Stimulated activated naive CD8-positive, alpha-beta T cell treated with anti-CD3 and anti-CD28 coated beads, Interleukin-15, Interleukin-2, amounts not matched to agents 100 ng/mL and 50 ng/mL, for 24 hours (primary cell): ENCODE results near the gene SLC6A6.

Source experiments
- H3K27ac Mint-ChIP-seq: one replicate; pipeline ENCODE4 v1.8.0; 2021; ENCODE audit warnings: mild to moderate bottlenecking, mixed read lengths
- H3K27me3 Mint-ChIP-seq: one replicate; pipeline ENCODE4 v1.8.0; 2021; ENCODE audit warnings: mixed read lengths
- H3K36me3 Mint-ChIP-seq: one replicate; pipeline ENCODE4 v1.8.0; 2021; ENCODE audit warnings: low read depth, mixed read lengths
- H3K4me1 Mint-ChIP-seq: one replicate; pipeline ENCODE4 v1.8.0; 2021; ENCODE audit warnings: low read depth, mixed read lengths
- H3K4me3 Mint-ChIP-seq: one replicate; pipeline ENCODE4 v1.8.0; 2021; ENCODE audit warnings: mild to moderate bottlenecking, mixed read lengths
- H3K9me3 Mint-ChIP-seq: one replicate; pipeline ENCODE4 v1.8.0; 2021; ENCODE audit warnings: mixed read lengths

SLC6A6 gene

DNA sequence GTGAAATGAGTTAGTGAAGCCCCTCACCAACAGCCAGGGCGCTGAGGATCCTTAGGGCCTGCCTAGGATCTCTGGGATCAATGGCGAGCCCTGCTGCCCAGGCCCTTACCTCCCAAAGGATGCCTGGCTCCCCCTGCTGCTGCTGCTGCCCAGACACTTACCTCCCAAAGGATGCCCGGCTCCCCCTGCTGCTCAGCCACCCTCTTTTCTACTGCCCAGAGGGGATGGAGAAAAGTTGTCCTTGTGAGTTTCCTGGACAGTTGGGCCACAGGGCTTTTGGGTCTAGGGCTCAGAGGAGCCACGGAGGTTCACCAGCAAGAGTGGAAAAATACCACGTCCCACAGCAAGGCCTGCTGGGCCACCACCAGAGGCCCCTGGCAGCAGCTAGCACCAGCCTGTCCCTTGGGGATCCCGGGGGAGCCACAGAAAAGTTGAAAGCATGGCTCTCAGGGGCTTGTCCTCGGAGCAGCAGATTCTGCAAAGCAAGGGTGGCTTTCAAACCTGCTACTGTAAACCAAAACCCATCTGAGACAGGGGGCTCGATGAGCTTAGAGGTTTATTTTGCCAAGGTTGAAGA, 59.4 kb downstream of the SLC6A6 start:
- Mint-ChIP-seq H3K27ac (peak overlapping the region; percentile 83), H3K27me3 (no peaks in the 10 kb centered on the region), H3K9me3 (no peaks in the 10 kb centered on the region), H3K4me3 (no peak overlapping the region), H3K4me1 (peaks cover 39% of the 10 kb centered on the region), H3K36me3 (peaks cover 60% of the 10 kb centered on the region)

DNA sequence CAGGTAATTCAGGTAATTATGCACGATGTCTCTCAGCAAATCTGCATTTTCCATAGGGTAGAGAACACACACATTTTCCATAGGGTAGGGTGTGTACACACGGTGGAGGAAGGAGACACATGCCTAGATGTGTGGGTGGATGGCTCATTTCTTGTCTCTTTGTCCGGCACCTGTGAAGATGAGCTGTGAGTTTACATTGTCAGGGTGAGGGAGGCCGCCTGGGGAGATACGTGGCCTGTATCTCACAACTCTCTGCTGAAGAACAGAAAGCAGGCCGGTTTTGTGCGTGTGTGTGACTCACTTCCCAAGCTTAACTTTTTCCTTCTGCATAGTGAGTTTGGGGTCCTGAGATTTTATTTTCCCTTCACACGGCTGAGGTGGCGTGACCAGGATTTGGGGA, 60.3 kb downstream of the SLC6A6 start:
- Mint-ChIP-seq H3K4me3 (no peak overlapping the region), H3K36me3 (peaks cover 60% of the 10 kb centered on the region), H3K9me3 (no peaks in the 10 kb centered on the region), H3K27ac (peak overlapping the region; percentile 83), H3K27me3 (no peaks in the 10 kb centered on the region), H3K4me1 (peaks cover 39% of the 10 kb centered on the region)

DNA sequence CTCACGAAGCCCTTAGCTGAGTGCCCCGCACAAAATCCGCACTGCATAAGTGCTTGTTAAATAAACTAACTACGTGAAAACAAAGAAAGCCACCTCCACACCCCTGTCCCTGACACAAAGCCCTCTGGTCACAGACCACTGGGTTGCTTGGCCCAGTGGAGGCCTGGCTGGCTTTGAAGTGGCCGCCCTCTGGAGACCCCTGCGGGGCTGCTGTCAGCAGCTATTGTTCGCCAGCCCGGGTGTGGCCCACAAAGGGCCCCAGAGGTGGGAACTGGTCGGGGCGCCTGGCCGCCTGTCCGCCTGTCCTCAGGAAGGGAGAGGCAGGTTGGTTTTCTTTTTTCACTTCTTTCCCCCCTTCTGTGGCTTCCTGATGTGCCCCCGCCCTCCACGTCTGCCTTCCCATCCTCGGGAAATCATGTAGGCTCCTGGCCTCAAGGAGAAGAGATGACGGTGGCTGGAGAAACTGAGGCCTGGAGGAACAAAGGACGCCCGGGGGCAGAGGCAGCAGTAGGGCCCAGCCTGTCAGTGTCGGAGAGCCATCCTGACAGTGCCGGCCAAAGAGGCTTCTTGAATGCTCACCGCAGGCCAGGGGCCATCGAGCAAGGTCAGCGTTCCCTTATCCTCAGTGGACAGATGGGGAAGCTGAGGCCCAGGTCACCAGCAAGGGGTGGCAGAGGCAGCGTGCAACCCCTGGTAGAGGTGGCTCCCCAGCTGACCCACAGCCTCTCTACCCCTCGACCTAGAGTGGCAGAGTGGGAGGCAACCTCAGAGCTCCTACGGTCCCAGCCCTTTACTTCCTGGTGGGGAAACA, 61.1 kb downstream of the SLC6A6 start:
- H3K4me1 Mint-ChIP-seq = peaks cover 31% of the 10 kb centered on the region
- H3K27ac Mint-ChIP-seq = peak overlapping the region; percentile 22
- no peak overlapping the region for H3K4me3 Mint-ChIP-seq
- peaks cover 57% of the 10 kb centered on the region for H3K36me3 Mint-ChIP-seq
- no peaks in the 10 kb centered on the region for H3K9me3 Mint-ChIP-seq
- no peaks in the 10 kb centered on the region for H3K27me3 Mint-ChIP-seq

DNA sequence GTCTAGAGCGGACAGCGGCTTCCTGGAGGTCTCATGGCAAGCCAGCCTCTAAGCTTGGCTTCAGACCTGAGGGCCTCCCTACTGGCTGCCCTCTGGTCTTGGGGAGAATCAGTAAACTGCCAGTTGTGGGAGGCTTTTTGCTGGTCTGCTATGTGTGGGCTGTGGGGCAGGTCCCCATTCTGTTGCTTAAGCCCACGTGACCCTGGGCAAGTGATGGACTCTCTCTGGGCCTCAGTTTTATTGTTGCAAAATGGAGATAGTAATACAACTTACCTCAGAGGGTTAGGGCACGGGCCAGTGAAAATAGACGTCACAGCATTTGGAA, 61.7 kb downstream of the SLC6A6 start:
- Mint-ChIP-seq H3K4me1 (peaks cover 25% of the 10 kb centered on the region), H3K9me3 (no peaks in the 10 kb centered on the region), H3K4me3 (no peak overlapping the region), H3K27me3 (no peaks in the 10 kb centered on the region), H3K36me3 (peaks cover 51% of the 10 kb centered on the region), H3K27ac (no peak overlapping the region)

DNA sequence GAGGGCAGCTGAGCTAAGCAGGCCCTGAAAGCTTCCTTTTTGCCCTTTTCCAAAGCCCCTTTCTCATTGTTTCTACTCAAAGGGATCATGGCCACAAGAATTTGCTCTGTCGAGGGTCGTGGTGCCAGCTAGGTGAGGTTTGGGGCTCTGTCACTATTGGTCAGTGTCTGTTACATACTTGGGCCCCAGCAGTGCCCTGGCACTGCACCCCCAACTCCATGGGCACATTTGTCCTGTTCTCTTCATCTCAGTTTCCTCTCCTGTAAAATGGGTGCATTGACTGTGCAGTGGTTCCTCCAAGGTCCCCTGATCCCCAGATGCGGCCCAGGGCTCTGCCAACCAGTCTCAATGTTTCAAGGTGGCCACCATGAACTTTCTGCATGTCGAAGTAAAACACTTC, 62.1 kb downstream of the SLC6A6 start:
- H3K4me3 Mint-ChIP-seq = no peak overlapping the region
- peaks cover 23% of the 10 kb centered on the region for H3K4me1 Mint-ChIP-seq
- peaks cover 49% of the 10 kb centered on the region for H3K36me3 Mint-ChIP-seq
- no peaks in the 10 kb centered on the region for H3K27me3 Mint-ChIP-seq
- H3K9me3 Mint-ChIP-seq = no peaks in the 10 kb centered on the region
- H3K27ac Mint-ChIP-seq = no peak overlapping the region

DNA sequence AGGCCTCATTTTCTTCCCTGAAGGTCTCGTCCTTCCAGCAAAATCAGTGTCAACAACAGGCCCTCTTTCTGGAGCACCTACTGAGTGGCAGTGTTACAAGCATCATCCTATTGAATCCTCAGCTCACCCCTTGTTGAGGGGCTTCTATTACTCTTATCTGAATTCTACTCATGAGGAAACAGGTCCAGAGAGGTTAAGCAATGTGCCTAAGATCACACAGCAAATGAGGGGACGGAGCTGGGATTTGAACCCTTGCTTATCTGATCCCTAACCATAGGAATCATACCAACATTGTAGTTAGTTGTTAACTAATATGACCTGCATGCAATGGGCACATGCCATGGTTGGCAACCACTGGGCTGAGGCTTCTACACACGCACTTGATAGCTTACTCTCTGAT, 63.0 kb downstream of the SLC6A6 start:
- H3K9me3 Mint-ChIP-seq = no peaks in the 10 kb centered on the region
- peaks cover 50% of the 10 kb centered on the region for H3K36me3 Mint-ChIP-seq
- H3K4me3 Mint-ChIP-seq = no peak overlapping the region
- H3K4me1 Mint-ChIP-seq = peaks cover 23% of the 10 kb centered on the region
- no peaks in the 10 kb centered on the region for H3K27me3 Mint-ChIP-seq
- H3K27ac Mint-ChIP-seq = no peak overlapping the region

DNA sequence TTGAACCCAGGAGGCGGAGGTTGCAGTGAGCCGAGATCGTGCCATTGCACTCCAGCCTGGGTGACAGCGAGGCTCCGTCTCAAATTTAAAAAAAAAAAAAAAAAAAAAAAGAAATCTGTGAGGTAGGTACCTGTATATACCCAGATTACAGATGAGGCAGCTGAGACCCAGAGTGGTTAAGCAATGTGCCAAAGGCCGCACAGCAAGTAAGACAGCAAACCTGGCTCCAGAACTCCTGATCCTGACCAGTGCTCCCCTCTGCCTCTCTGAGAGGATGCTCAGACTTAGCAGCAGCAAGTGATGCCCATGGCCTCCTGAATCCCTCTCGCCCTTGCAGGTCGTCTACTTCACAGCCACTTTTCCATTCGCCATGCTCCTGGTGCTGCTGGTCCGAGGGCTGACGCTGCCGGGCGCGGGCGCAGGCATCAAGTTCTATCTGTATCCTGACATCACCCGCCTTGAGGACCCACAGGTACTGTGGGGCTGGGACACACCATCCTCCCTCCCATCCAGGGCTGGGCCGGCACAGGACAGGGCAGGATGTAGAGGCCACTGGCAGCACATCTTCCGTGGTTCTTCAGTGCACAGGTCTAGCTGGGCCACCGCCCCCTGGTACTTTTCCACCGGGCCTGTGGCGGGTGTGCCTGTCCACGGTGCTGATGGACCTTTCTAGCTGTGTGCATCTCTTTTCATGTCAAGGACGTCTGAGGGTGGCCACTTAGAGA, 63.9 kb downstream of the SLC6A6 start:
- Mint-ChIP-seq H3K4me1 (peaks cover 17% of the 10 kb centered on the region), H3K27ac (no peak overlapping the region), H3K4me3 (no peak overlapping the region), H3K36me3 (peaks cover 50% of the 10 kb centered on the region), H3K9me3 (no peaks in the 10 kb centered on the region), H3K27me3 (no peaks in the 10 kb centered on the region)

DNA sequence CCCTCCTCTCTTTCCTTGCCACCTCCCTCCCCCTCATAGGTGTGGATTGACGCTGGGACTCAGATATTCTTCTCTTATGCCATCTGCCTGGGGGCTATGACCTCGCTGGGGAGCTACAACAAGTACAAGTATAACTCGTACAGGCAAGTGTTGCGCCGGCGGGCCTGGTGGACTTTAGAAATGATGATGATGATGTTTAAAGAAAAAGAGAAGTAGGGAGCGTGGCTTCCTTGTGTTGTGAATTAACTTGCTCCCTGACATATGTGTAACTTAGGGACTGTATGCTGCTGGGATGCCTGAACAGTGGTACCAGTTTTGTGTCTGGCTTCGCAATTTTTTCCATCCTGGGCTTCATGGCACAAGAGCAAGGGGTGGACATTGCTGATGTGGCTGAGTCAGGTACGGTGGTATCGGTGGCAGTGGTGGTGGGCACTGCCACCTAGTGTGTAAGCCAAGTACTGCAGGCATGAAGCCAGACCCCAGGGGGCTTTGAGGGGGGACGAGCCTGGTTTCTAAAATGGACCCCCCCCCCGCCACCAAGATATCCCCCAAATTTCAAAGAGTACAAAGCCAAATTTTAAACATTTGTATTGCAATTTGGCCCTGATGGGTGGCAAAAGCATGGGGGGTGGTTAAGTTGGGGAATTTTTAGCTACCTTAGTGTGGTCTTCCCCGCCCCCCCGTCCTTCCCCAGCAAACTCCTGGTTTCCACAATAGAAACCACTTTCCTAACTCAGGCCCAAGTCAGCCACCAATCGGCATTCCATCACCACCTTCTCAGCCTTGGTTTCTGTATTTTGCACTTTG, 65.6 kb downstream of the SLC6A6 start:
- peaks cover 8% of the 10 kb centered on the region for H3K4me1 Mint-ChIP-seq
- peaks cover 49% of the 10 kb centered on the region for H3K36me3 Mint-ChIP-seq
- H3K4me3 Mint-ChIP-seq = no peak overlapping the region
- no peaks in the 10 kb centered on the region for H3K27me3 Mint-ChIP-seq
- peak overlapping the region; percentile 51 for H3K27ac Mint-ChIP-seq
- H3K9me3 Mint-ChIP-seq = no peaks in the 10 kb centered on the region

DNA sequence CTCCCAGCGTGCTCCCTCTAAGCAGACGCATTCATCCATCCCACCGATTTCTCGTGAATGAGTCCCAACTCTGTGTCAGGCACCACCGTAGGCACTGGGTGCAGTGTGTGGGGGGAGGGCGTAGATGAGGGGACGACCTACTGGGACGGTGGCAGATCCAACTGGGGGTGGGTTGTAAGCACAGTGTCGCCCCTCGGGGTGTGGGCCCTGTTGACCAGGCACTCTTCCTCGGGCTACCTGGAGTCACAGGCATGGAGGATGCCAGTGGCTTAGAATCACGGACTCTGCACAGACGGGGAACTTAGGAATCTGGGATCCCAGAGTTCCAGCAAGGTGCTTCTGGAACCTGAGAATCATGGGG, 66.2 kb downstream of the SLC6A6 start:
- H3K9me3 Mint-ChIP-seq = no peaks in the 10 kb centered on the region
- peaks cover 6% of the 10 kb centered on the region for H3K4me1 Mint-ChIP-seq
- H3K27ac Mint-ChIP-seq = no peak overlapping the region
- no peaks in the 10 kb centered on the region for H3K27me3 Mint-ChIP-seq
- H3K36me3 Mint-ChIP-seq = peaks cover 51% of the 10 kb centered on the region
- H3K4me3 Mint-ChIP-seq = no peak overlapping the region

DNA sequence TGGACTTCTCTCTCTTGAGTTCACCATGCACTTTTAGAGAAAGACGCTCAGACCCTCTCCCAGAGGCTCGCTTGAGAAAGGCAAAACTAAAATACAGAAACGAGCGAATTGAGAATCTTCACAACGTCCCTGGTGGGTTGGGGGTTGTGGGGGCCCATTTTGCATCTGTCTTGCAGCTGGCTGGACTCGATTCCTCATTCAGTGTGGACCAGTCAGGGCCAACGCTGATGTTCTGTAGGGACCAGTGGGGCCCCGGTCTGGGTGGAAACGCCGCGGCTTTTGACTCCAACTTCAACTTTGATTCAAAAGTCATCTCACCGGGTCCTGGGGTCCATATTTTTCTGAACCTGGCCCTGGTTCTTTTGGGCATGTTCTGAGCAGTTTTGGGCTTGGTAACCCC, 68.1 kb downstream of the SLC6A6 start:
- Mint-ChIP-seq H3K27ac (no peak overlapping the region), H3K4me1 (peaks cover 6% of the 10 kb centered on the region), H3K9me3 (no peaks in the 10 kb centered on the region), H3K36me3 (peaks cover 60% of the 10 kb centered on the region), H3K27me3 (no peaks in the 10 kb centered on the region), H3K4me3 (no peak overlapping the region)

DNA sequence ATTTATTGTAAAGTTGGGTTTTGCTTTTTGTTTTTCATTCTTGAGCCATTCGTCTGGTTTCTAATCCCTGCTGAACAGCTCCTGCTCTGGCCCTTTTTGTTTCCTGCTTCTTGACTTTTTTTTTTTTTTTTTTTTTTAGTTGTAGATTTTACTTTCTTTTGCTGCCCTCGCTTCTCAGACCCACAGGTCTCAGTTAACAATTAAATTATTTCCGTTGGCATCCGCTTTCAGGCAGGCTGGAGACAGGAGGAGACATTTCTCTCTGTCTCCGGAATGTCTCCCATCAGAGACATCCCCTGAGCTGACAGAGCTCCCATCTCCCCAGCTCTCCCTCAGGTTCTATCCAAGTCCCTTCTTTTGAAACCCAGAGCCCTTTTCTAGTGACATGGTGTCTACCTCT, 68.6 kb downstream of the SLC6A6 start:
- H3K27me3 Mint-ChIP-seq = no peaks in the 10 kb centered on the region
- no peak overlapping the region for H3K27ac Mint-ChIP-seq
- H3K36me3 Mint-ChIP-seq = peaks cover 62% of the 10 kb centered on the region
- H3K4me1 Mint-ChIP-seq = peaks cover 6% of the 10 kb centered on the region
- H3K9me3 Mint-ChIP-seq = no peaks in the 10 kb centered on the region
- no peak overlapping the region for H3K4me3 Mint-ChIP-seq

DNA sequence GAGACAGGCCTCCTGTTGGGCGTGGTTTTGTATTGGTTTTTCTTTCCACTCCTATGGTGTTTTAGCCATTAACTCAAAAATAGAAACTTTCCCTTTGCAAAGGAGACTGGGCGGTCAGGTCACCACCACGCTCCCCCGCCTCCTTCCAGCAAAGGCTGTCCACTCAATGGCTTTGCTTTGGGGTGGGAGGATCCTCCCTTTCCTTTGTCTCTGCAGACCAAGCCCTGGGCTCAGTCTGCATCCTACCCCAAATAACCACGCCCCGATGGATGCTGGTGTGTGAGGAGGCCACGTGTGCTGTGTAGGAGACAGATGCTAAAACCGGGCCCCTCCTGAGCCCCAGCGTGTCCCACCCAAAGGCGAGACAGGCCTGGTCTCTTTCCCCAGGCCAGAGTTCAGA, 69.3 kb downstream of the SLC6A6 start:
- no peak overlapping the region for H3K27ac Mint-ChIP-seq
- no peaks in the 10 kb centered on the region for H3K9me3 Mint-ChIP-seq
- H3K36me3 Mint-ChIP-seq = peaks cover 66% of the 10 kb centered on the region
- H3K27me3 Mint-ChIP-seq = no peaks in the 10 kb centered on the region
- no peak overlapping the region for H3K4me3 Mint-ChIP-seq
- H3K4me1 Mint-ChIP-seq = peaks cover 6% of the 10 kb centered on the region

DNA sequence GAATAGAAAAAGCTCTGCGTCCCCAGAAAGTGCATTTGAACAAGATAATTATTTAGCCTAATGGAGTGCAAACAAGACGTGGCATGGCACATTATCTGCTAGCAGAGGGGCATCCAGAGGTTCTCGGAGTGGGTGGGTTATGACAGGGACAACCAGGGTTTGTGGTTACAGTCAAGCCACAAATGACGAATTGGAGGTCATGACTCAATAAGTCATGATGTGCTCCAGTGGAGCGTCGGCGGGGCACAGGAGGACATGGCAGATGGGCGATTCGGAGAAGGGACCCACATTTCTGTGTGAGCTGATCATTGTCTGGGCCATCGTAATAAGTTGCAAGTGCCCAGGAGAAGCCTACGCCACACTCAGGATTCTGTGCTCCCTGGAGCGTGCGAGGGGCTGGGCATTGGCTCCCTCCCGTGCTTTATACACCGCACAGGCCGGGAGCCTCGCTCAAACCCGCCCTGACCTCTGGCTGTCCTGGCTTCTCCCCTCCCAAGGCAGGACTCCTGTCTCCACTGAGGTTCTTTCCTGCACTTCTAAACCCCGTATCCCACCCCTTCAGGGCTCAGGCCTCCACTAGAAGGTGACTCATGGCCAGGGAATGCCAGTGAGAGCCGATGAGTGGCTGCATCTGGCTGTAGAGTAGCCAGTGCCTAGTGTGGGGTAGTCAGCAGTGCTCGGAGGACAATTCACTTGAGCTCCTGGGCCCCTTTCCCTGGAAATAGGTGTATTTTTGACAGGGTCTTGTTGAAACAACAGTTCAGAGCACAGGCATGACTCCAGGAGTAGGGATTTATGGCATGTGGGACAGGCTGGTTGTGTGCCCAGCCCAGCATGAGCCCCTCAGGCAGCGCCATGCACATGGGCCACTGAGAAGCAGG, 70.3 kb downstream of the SLC6A6 start:
- H3K27me3 Mint-ChIP-seq = no peaks in the 10 kb centered on the region
- H3K36me3 Mint-ChIP-seq = peaks cover 67% of the 10 kb centered on the region
- H3K4me1 Mint-ChIP-seq = peaks cover 6% of the 10 kb centered on the region
- H3K27ac Mint-ChIP-seq = peak overlapping the region; percentile 55
- no peaks in the 10 kb centered on the region for H3K9me3 Mint-ChIP-seq
- H3K4me3 Mint-ChIP-seq = no peak overlapping the region

DNA sequence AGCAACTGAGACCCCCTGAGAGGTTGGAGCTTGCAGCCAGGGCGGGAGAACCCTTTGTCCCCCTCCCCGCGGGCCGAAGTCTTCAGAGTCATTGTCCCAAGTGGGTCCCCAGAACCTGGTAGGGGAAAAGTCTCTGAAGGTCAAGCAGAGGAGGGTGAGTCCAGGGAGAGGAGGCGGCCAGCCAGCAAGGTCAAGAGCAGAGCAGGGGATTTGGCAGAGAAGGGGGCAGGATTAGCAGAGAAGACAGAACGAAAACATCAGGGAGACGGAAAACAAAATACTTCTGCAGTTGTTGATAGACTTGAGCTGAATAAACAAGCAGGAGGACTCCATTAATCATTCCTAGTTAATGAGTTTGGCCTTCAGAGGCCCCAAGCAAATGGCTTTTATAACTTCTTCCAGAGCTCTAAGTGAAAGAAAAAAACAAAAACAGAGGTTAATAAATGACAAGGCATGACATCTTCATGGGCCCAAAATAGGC, 71.0 kb downstream of the SLC6A6 start:
- Mint-ChIP-seq H3K27ac (no peak overlapping the region), H3K9me3 (no peaks in the 10 kb centered on the region), H3K36me3 (peaks cover 69% of the 10 kb centered on the region), H3K4me3 (no peak overlapping the region), H3K4me1 (peaks cover 6% of the 10 kb centered on the region), H3K27me3 (no peaks in the 10 kb centered on the region)
